HG03558 (cell line): ENCODE measurements around the gene PPM1D.
"Not testable (repeated sequence)": the region's sequence is repeated elsewhere in the genome, so short reads cannot be mapped to it uniquely, and the experiment has no call there.

Source experiments
- ATAC-seq: cut with Tn5 transposase; IDR thresholded peaks from one replicate; pipeline ENCODE4 v1.9.1; 2021; ENCODE audit warnings: moderate number of reproducible peaks; ENCODE audit not compliant: unreplicated experiment; ENCODE audit errors: extremely low read depth

The PPM1D gene

DNA sequence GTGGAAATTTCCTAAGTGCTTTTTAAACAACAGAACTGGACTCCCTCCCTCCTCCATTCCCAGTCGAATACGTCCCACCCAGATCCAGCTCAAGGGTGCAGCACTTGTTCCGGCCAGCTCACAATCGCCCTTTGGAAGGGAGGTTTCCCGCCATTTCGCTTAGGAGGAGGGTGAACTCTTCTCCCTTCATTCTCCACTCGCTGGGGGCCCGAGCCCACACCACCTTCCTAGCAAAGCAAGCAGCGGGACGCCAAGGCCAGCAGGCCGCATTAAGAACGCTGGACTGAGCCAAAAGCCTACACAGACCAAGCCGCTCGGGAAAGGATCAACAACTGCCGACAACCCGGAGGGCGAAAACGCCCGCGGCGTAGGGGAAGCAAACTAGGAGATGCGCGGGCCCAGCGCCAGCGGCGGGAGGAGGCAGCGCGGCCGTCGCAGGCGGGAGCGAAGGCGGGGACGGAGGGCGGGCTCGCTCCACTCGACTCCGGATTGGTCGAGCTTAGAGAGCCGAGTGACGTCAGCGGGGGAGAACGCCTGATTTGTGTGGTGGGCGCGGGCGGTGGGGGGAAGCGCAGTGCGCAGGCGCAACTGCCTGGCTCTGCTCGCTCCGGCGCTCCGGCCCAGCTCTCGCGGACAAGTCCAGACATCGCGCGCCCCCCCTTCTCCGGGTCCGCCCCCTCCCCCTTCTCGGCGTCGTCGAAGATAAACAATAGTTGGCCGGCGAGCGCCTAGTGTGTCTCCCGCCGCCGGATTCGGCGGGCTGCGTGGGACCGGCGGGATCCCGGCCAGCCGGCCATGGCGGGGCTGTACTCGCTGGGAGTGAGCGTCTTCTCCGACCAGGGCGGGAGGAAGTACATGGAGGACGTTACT is at the start of gene PPM1D:
Gene PPM1D, plus strand, starts transcription at position 574 of the 870 bp plus-strand sequence. Its CDS starts 222 bp downstream, at position 796.
- ATAC-seq = peak; percentile 82

- ATAC-seq = not testable (repeated sequence)
Observed at GRCh38 chr17:60552255-60552654, 47.7 kb upstream of the PPM1D start.

DNA sequence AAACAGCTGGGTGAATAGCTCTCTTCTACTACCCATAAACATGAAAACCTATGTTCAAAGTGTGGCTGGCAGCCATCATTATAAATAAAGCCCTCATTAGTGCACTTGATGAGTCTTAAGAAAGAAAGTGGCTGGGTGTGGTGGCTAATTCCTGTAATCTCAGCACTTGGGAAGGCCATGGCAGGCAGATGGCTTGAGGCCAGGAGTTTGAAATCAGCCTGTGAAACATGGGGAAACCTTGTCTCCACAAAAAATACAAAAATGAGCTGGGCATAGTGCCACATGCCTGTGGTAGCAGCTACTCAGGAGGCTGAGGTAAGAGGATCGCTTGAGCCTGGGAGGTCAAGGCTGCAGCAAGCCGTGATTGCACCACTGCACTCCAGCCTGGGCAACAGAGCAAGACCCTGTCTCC is 45.6 kb upstream of the PPM1D start:
- no peak for ATAC-seq

GRCh38 chr17:60555786-60556185 is 44.2 kb upstream of the PPM1D start:
- ATAC-seq = no peak

- no peak for ATAC-seq
Observed at GRCh38 chr17:60557805-60558204, 42.2 kb upstream of the PPM1D start.

DNA sequence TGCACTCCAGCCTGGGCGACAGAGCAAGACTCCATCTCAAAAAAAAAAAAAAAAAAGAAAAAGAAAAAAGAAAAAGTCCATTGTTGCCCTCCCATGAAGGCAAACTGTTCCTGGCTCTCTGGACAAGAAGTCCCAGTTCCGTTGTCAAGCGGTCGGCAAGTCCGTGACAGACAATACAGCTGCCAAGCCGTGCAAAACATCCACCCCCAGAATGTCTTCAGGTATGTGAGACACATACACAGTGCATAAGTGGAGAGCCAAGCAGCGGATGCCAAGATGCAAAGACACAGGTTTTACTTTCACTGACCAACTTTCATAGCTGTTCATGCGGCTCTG is 40.4 kb upstream of the PPM1D start:
- ATAC-seq = no peak

- no peak for ATAC-seq
Observed at GRCh38 chr17:60559995-60560859, 39.8 kb upstream of the PPM1D start.

DNA sequence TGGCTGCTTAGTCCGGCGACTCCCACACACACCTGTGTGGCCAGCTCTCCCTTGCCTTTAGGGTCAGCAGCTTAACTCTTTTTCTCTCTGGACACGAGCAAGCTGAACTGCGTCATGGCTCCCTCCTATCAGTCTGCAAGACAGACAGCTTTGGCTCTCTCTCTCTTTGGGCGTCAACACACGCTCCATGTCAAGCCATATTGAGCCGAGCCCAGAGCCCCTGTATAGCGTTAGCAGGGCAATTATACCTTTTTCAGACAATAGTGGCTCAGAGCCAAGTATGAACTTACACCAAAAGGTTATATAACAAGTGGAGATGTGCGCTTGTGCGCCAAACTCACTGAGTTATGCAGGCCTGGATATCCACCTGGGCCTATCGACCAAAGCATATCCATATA is 39.1 kb upstream of the PPM1D start:
- no peak for ATAC-seq

GRCh38 chr17:60562421-60562820 is 37.6 kb upstream of the PPM1D start:
- ATAC-seq = no peak

GRCh38 chr17:60563743-60564142 is 36.2 kb upstream of the PPM1D start:
- ATAC-seq = no peak

- ATAC-seq = no peak
Observed at GRCh38 chr17:60565233-60565632, 34.8 kb upstream of the PPM1D start.

DNA sequence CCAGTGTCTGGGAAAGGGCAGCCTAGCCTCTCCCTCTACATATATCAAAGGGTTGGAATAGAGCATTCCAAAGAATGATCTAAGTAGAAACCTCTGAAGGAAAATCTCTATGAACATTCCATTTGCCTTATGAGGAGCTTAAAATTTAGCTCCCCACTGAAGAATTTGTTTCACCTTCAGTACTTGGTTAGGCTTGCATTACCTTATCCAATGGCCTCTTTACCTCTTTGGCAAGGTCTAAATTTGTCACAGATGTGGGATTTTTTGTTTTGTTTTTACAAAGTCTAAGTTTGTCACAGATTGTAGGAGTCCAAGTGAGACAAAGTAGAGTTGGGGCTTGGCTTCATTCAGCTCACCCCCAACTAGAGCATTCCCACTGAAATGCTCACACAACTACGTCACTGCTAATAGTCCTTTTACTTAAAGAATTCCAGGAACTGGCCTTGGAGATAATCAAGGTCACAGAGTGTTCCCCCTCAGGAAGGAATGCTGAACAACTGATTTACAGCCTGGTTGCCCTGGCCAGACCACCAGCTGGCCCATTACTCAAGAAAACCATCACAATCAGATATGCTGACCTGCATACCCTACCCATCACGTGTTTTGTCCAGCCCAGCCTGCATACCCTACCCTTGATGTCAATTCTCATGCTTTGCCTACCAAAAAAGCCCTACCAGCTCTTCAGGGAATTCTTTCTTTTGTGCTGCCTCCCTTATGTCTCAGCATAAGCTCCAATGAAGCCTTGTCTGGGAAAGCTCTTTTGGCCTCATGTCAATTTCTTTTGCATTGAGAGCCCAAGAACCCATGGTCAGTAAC is 26.5 kb upstream of the PPM1D start:
- ATAC-seq = no peak

GRCh38 chr17:60577147-60577915 is 22.7 kb upstream of the PPM1D start:
- no peak for ATAC-seq

- ATAC-seq = no peak
Observed at GRCh38 chr17:60579090-60579489, 20.9 kb upstream of the PPM1D start.

DNA sequence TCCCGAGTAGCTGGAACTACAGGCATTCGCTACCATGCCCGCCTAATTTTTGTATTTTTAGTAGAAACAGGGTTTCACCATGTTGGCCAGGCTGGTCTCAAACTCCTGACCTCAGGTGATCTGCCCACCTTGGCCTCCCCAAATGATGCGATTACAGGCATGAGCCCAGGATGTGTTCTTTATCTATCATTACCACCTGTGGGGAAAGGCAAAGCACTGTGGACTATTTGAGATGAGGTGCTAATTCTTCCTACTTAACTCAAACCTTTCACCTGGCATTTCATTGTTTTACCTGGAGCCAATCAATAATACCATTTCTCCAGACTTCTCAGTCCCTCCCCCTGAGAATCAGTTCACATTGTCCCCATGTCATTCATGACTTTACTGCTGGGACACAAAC is 20.4 kb upstream of the PPM1D start:
- ATAC-seq = no peak

DNA sequence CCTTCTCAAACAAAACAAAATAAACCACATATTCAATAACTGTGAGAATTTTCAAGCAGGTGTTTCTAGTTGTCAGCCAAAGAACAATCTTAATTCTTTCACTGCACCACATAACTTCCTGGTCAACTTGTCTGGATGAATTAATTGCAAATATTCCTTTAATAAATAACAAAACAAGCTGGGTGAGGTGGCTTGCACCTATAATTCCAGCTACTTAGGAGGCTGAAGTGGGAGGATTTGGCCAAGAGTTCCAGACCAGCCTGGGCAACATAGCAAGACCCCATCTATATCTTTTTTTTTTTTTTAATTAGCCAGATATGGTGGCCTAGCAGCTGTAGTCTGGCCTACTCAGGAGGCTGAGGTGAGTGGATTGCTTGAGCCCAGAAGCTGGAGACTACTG is 17.0 kb upstream of the PPM1D start:
- no peak for ATAC-seq

- ATAC-seq = no peak
Observed at GRCh38 chr17:60585887-60586286, 14.1 kb upstream of the PPM1D start.

DNA sequence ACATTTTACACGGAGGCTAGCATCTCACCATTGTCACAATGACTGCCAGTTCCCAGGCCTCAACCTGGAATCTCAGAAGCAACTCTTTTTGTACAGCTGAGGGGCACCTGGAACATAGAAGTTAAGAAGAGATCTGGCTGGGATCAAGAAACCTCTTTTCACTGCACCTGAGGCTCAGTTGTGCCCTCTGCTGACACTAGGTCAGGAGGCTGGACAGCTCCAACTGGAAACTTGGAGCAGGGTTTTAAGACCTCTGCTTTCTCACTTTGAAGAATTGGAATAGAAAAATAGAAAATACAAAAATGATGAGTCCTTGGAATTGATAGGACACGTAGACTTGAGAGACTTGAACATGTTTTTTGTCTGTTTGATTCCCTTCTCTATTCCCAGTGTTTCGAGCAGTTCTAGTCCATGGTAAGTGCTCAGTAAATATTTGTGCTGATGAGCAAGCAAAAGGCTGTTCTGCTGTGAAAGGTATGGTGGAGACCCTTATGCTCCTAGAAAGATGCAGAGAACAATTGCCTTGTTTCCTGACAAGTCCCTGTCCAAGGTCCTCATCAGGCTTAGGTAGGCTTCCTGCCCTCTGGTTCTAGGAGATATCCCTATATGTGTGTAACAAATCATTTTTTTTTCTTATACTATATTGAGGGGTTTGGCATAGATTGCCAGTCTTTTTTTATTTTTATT is 13.6 kb upstream of the PPM1D start:
- ATAC-seq = no peak

- ATAC-seq = no peak
Observed at GRCh38 chr17:60590070-60590469, 9.9 kb upstream of the PPM1D start.
